K562 (cell line): ENCODE measurements around the gene ATP5F1A. TPM values are rescaled to one million over a fixed set of nuclear protein-coding genes. Genes with fewer than 3 reads are reported as not detected.

ENCODE experiments used
- ATAC-seq: fragments of 200-7000 bp; cut with Tn5 transposase; 3 replicates; pipeline ENCODE4 v1.9.1; 2020; ENCODE audit warnings: moderate library complexity
- BruUV-seq: library from RNA; stranded (reverse); fragments of 400-500 nt; replicated peaks from 2 replicates; lab custom pipeline; 2021; lab: Mats Ljungman, UMichigan
- CTCF ChIA-PET: fragments of 300-600 bp; formaldehyde crosslinking; extraction: SDS; loops from one replicate; lab custom pipeline; 2021; ENCODE audit warnings: low intra/inter-chr PET ratio; lab: Yijun Ruan, JAX
- POLR2A ChIA-PET: fragments of 300-600, 350-650 bp; sonication (Branson Sonifier 250); formaldehyde crosslinking; extraction: SDS; loops from one replicate; lab custom pipeline; 2021; ENCODE audit warnings: antibody characterized with exemption, inconsistent platforms; lab: Yijun Ruan, JAX
- DNase-seq, 4 experiments: peaks; one replicate each; pipeline versions ENCODE4 v3.0.0 to v3.0.0-alpha.2; 2011 to 2018; ENCODE audit warnings: low spot score in 3 of 4, mixed read lengths in 3 of 4; ENCODE audit errors: extremely low read depth in 1 of 4
- FAIRE-seq: peaks from 2 replicates; lab custom pipeline; 2011; peaks lifted over from hg19 to GRCh38; lab: Jason Lieb, UNC
- H2AFZ ChIP-seq: 2 replicates; pipeline ENCODE4 v1.6.0; 2011; ENCODE audit warnings: low read depth, low read length, control low read depth, inconsistent platforms
- H3K27ac ChIP-seq: fragments of 200-600 bp; 3 replicates; pipeline ENCODE4 v1.8.0; 2011; ENCODE audit warnings: low read depth, mild to moderate bottlenecking, control low read depth, inconsistent platforms, low read length, moderate library complexity, mixed read lengths; ENCODE audit errors: extremely low read depth
- H3K27me3 ChIP-seq, 2 experiments: fragments of 300-600 bp in 1 of 2; 2 replicates in 1 of 2; 3 replicates in 1 of 2; pipeline versions ENCODE4 v1.6.0 to v1.8.0; 2011; ENCODE audit warnings: inconsistent platforms in 2 of 2, low read length in 2 of 2, mild to moderate bottlenecking in 1 of 2, mixed read lengths in 1 of 2, moderate library complexity in 1 of 2; ENCODE audit not compliant: control insufficient read depth in 2 of 2, insufficient read depth in 2 of 2
- H3K36me3 ChIP-seq: fragments of 300-600 bp; 3 replicates; pipeline ENCODE4 v1.8.0; 2011; ENCODE audit warnings: mild to moderate bottlenecking, low read length, inconsistent platforms; ENCODE audit not compliant: control insufficient read depth, insufficient read depth
- H3K4me1 ChIP-seq, 2 experiments: fragments of 200-600 bp in 1 of 2; replicated peaks in 1 of 2; 2 replicates in 1 of 2; 3 replicates in 1 of 2; pipeline versions ENCODE4 v1.5.1 to v1.8.0; 2011; ENCODE audit warnings: inconsistent platforms in 2 of 2, low read length in 2 of 2, mild to moderate bottlenecking in 1 of 2, mixed read lengths in 1 of 2, moderate library complexity in 1 of 2; ENCODE audit not compliant: control insufficient read depth in 2 of 2, insufficient read depth in 2 of 2
- H3K4me2 ChIP-seq: 2 replicates; pipeline ENCODE4 v1.6.1; 2011; ENCODE audit warnings: low read length, control low read depth, inconsistent platforms, mixed read lengths; ENCODE audit not compliant: insufficient read depth
- H3K4me3 ChIP-seq: fragments of 200-600 bp; sonication (generic), shearing (Covaris generic); 2 replicates; pipeline ENCODE4 v1.5.1; 2016; ENCODE audit warnings: control low read depth, inconsistent platforms
- H3K79me2 ChIP-seq: fragments of 200-600 bp; 3 replicates; pipeline ENCODE4 v1.8.0; 2011; ENCODE audit warnings: low read length, inconsistent platforms; ENCODE audit not compliant: control insufficient read depth, insufficient read depth
- H3K9ac ChIP-seq, 2 experiments: 2 replicates each; pipeline versions ENCODE4 v1.6.0 to v1.6.1; 2011; ENCODE audit warnings: low read depth in 2 of 2, low read length in 2 of 2, control low read depth in 1 of 2, inconsistent platforms in 1 of 2, mild to moderate bottlenecking in 1 of 2, mixed read lengths in 1 of 2; ENCODE audit not compliant: insufficient read depth in 1 of 2
- H3K9me1 ChIP-seq: one replicate; pipeline ENCODE4 v1.6.0; 2011; ENCODE audit warnings: inconsistent platforms, mild to moderate bottlenecking, low read length, moderate library complexity; ENCODE audit not compliant: control insufficient read depth, insufficient read depth
- H3K9me3 ChIP-seq: replicated peaks from 2 replicates; pipeline ENCODE4 v1.5.1; 2011; ENCODE audit warnings: low read depth, low read length, inconsistent platforms; ENCODE audit not compliant: control insufficient read depth, insufficient read depth
- H4K20me1 ChIP-seq: replicated peaks from 2 replicates; pipeline ENCODE4 v1.6.1; 2011; ENCODE audit warnings: low read length, inconsistent platforms, mixed read lengths; ENCODE audit not compliant: control insufficient read depth, insufficient read depth
- ARHGAP35 ChIP-seq: fragments of 450-650 bp; IDR thresholded peaks from 2 replicates; pipeline ENCODE4 v1.6.1; 2018; ENCODE audit not compliant: partially characterized antibody
- CBX3 ChIP-seq, 2 experiments: IDR thresholded peaks; 1 replicate in 1 of 2; 2 replicates in 1 of 2; pipeline ENCODE4 v1.6.1; 2012; ENCODE audit warnings: inconsistent platforms in 2 of 2, low read length in 2 of 2, borderline replicate concordance in 1 of 2, control low read depth in 1 of 2
- FOXJ2 ChIP-seq: fragments of 200-800 bp; sonication (Bioruptor generic); IDR thresholded peaks from 2 replicates; pipeline ENCODE4 v1.6.1; 2016; ENCODE audit warnings: missing genetic modification characterization, missing compliant biosample characterization
- MEF2A ChIP-seq: IDR thresholded peaks from 2 replicates; pipeline ENCODE4 v1.6.1; 2011; ENCODE audit warnings: low read depth, mild to moderate bottlenecking, low read length, moderate library complexity; ENCODE audit not compliant: control insufficient read depth
- MEIS2 ChIP-seq: fragments of 450-650 bp; IDR thresholded peaks from 2 replicates; pipeline ENCODE4 v1.6.1; 2014; ENCODE audit warnings: mild to moderate bottlenecking; ENCODE audit not compliant: partially characterized antibody
- MIER1 ChIP-seq: fragments of 450-650 bp; IDR thresholded peaks from 2 replicates; pipeline ENCODE4 v1.6.1; 2016; ENCODE audit warnings: antibody characterized with exemption, mild to moderate bottlenecking, low read depth
- NCOR1 ChIP-seq: fragments of 450-650 bp; IDR thresholded peaks from 2 replicates; pipeline ENCODE4 v1.6.1; 2016; ENCODE audit warnings: mild to moderate bottlenecking, moderate library complexity
- POU5F1 ChIP-seq: fragments of 150-350 bp; IDR thresholded peaks from 2 replicates; pipeline ENCODE4 v1.6.1; 2014; ENCODE audit warnings: borderline replicate concordance, low read length, low read depth, mild to moderate bottlenecking; ENCODE audit not compliant: partially characterized antibody
- SAFB2 ChIP-seq: fragments of 200-400 bp; formaldehyde crosslinking; IDR thresholded peaks from 2 replicates; pipeline ENCODE4 v1.6.1; 2018; ENCODE audit warnings: borderline replicate concordance, low read length, low read depth, moderate library complexity; ENCODE audit not compliant: severe bottlenecking
- SMARCC2 ChIP-seq: fragments of 450-650 bp; IDR thresholded peaks from 2 replicates; pipeline ENCODE4 v1.6.1; 2017; ENCODE audit warnings: antibody characterized with exemption, moderate library complexity, mild to moderate bottlenecking, low read depth
- YBX1 ChIP-seq: fragments of 450-650 bp; IDR thresholded peaks from 2 replicates; pipeline ENCODE4 v1.7.1; 2016; ENCODE audit warnings: mild to moderate bottlenecking
- ZNF23 ChIP-seq: fragments of 250-450 bp; sonication (Bioruptor Pico); IDR thresholded peaks from 2 replicates; pipeline ENCODE4 v1.4.0; 2020; ENCODE audit warnings: mild to moderate bottlenecking
- ZNF316 ChIP-seq: fragments of 450-650 bp; IDR thresholded peaks from 2 replicates; pipeline ENCODE4 v1.6.1; 2016
- WGBS: fragments of 100-300 bp; shearing (Covaris generic); methylation state at CpG from one replicate; pipeline ENCODE4 v1.1.6; 2016; ENCODE audit warnings: low coverage, mixed read lengths; ENCODE audit not compliant: insufficient coverage; ENCODE audit errors: missing lambda C conversion rate; 5-methylcytosine and 5-hydroxymethylcytosine counted together
- in situ Hi-C: fragments of 300-500 bp; cut with MboI; formaldehyde crosslinking; loops from 4 replicates; pipeline ENCODE4 v1.15.0; 2018; ENCODE audit warnings: inconsistent platforms, mixed read lengths
- intact Hi-C: fragments of 100-400 bp; cut with micrococcal nuclease; formaldehyde crosslinking; loops from 2 replicates; pipeline ENCODE4 v1.14.2; 2022
- polyA plus RNA-seq, 8 experiments: library from polyadenylated mRNA; depleted of rRNA in 4 of 8; stranded (reverse) in 5 of 8; unstranded in 3 of 8; fragments of >200 nt; fragmentation: Nextera tagmentation in 2 of 8; fragmentation: Illumina TruSeq in 1 of 8; extraction: Ambion mirVana in 2 of 8; extraction: Trizol in 1 of 8; gene quantifications; 2 replicates each; pipeline versions ENCODE4 v1.2.1 to v1.2.3, GENCODE V29; 2011 to 2014; ENCODE audit warnings: inconsistent platforms in 1 of 8, missing spikeins in 1 of 8
- total RNA-seq, 7 experiments: library from RNA; depleted of rRNA in 6 of 7; stranded (reverse); fragments of >200 nt in 6 of 7; fragmentation: Illumina TruSeq in 2 of 7; extraction: Trizol in 2 of 7; gene quantifications; 2 replicates each; pipeline versions ENCODE4 v1.2.1 to v1.2.3, GENCODE V29; 2011 to 2021; ENCODE audit warnings: low replicate concordance in 1 of 7
- TF ChIP-seq, protein P1 (sequence below): sonication (generic); formaldehyde crosslinking; IDR thresholded peaks from 2 replicates; pipeline ENCODE4 v1.8.0; 2022; ENCODE audit warnings: missing genetic modification reagents, mild to moderate bottlenecking, moderate library complexity, borderline replicate concordance
- TF ChIP-seq, protein P2 (sequence below): fragments of 250-450 bp; sonication (Bioruptor Pico); IDR thresholded peaks from 2 replicates; pipeline ENCODE4 v1.6.1; 2021; ENCODE audit warnings: mild to moderate bottlenecking
- TF ChIP-seq, protein P3 (sequence below): fragments of 250-450 bp; sonication (Bioruptor Pico); IDR thresholded peaks from 2 replicates; pipeline ENCODE4 v1.4.0; 2020; ENCODE audit warnings: borderline replicate concordance
- TF ChIP-seq, protein P4 (sequence below): fragments of 450-650 bp; IDR thresholded peaks from 2 replicates; pipeline ENCODE4 v1.6.1; 2016

ATP5F1A gene
- total and polyA plus RNA-seq, 9 of the 15 experiments (the other 6 are each of a cell fraction or from before 2014, with no cell fraction given), result 377 to 762 (median 490) TPM

DNA sequence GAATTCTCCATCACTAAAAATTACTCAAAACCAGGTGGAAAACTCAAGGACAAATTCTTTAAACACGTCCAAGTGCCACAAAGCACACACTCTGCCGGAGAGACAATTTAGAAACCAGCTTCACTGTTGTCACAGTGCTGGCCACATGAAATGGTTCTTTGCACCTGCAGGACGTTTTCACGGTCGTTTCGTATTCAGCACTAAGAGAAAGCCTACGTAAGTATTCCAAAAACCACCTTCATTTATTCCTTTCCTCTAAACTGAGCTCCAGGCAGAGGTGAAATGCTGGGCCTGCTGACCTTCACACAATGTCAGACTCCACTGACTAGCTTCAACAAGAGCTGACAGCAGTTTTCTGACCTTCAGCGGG lies 680 bp downstream of the ATP5F1A start:
- H3K9ac ChIP-seq, result peak overlapping the region; percentile 98 to 99
- FAIRE-seq (peak; percentile 40), DNase-seq (peak in 1 of 4 experiments; percentile 9), ATAC-seq (peak; percentile 18)
- peaks cover 36% of the 10 kb centered on the region for H3K36me3 ChIP-seq
- in situ Hi-C loops, result no loop called here
- H3K27ac ChIP-seq, result peak overlapping the region; percentile 99
- H3K4me1 ChIP-seq, result peaks cover 3 to 6% of the 10 kb centered on the region in 2 experiments; a peak in 2 of 5 replicates
- ChIA-PET POLR2A (interaction anchor here (0.6 to 0.9 kb wide), 2 partner anchors 103 to 186 kb away, joined by 3 to 4 read pairs; no protein-coding TSS in a partner anchor), CTCF (no interaction called here)
- no TSS peak for BruUV-seq
- H3K79me2 ChIP-seq, result peaks cover 61% of the 10 kb centered on the region
- no peaks in the 10 kb centered on the region for H3K9me3 ChIP-seq
- H3K4me2 ChIP-seq, result peak overlapping the region; percentile 88
- H2AFZ ChIP-seq, result no peak overlapping the region
- no peaks in the 10 kb centered on the region for H3K27me3 ChIP-seq
- H4K20me1 ChIP-seq, result no peaks in the 10 kb centered on the region
- peak overlapping the region; percentile 94 for H3K4me3 ChIP-seq
- 0% methylated on average over 8 of the region's 8 CpGs for WGBS
- intact Hi-C loops, result no loop called here
- TF ChIP-seq, protein P1, sequence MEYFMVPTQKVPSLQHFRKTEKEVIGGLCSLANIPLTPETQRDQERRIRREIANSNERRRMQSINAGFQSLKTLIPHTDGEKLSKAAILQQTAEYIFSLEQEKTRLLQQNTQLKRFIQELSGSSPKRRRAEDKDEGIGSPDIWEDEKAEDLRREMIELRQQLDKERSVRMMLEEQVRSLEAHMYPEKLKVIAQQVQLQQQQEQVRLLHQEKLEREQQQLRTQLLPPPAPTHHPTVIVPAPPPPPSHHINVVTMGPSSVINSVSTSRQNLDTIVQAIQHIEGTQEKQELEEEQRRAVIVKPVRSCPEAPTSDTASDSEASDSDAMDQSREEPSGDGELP (CRISPR knock-in tag), result no peak
- TF ChIP-seq MEF2A (no peak), SMARCC2 (no peak), SAFB2 (no peak), FOXJ2 (no peak), ZNF23 (no peak), MEIS2 (no peak), YBX1 (no peak), POU5F1 (no peak), NCOR1 (no peak), ZNF316 (no peak), MIER1 (no peak), CBX3 (IDR thresholded peaks at IDR 0.05; ENCODE audit: borderline replicate concordance in 1 of 2, low read length in 2 of 2) (no peak), ARHGAP35 (no peak)
- TF ChIP-seq, protein P2, sequence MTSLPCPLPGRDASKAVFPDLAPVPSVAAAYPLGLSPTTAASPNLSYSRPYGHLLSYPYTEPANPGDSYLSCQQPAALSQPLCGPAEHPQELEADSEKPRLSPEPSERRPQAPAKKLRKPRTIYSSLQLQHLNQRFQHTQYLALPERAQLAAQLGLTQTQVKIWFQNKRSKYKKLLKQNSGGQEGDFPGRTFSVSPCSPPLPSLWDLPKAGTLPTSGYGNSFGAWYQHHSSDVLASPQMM (CRISPR knock-in tag), result no peak
- TF ChIP-seq, protein P3, sequence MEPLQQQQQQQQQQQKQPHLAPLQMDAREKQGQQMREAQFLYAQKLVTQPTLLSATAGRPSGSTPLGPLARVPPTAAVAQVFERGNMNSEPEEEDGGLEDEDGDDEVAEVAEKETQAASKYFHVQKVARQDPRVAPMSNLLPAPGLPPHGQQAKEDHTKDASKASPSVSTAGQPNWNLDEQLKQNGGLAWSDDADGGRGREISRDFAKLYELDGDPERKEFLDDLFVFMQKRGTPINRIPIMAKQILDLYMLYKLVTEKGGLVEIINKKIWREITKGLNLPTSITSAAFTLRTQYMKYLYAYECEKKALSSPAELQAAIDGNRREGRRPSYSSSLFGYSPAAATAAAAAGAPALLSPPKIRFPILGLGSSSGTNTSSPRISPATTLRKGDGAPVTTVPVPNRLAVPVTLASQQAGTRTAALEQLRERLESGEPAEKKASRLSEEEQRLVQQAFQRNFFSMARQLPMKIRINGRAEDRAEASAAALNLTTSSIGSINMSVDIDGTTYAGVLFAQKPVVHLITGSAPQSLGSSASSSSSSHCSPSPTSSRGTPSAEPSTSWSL (CRISPR knock-in tag), result no peak
- TF ChIP-seq, protein P4, sequence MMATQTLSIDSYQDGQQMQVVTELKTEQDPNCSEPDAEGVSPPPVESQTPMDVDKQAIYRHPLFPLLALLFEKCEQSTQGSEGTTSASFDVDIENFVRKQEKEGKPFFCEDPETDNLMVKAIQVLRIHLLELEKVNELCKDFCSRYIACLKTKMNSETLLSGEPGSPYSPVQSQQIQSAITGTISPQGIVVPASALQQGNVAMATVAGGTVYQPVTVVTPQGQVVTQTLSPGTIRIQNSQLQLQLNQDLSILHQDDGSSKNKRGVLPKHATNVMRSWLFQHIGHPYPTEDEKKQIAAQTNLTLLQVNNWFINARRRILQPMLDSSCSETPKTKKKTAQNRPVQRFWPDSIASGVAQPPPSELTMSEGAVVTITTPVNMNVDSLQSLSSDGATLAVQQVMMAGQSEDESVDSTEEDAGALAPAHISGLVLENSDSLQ, result no peak
- no peaks in the 10 kb centered on the region for H3K9me1 ChIP-seq
